HTR-8/SVneo (cell line): Measurements from ENCODE around the gene ZIM2.

Source experiments
- DNase-seq: peaks from one replicate; pipeline ENCODE4 v3.0.0; 2011; ENCODE audit warnings: low spot score, mixed read lengths; ENCODE audit not compliant: insufficient read length
- FAIRE-seq: peaks from 2 replicates; lab custom pipeline; 2011; peaks lifted over from hg19 to GRCh38; lab: Jason Lieb, UNC

The ZIM2 gene

GRCh38 chr19:56839652-56840450 lies 675 bp downstream of the ZIM2 start:
- DNase-seq (no peak), FAIRE-seq (no peak)

DNA sequence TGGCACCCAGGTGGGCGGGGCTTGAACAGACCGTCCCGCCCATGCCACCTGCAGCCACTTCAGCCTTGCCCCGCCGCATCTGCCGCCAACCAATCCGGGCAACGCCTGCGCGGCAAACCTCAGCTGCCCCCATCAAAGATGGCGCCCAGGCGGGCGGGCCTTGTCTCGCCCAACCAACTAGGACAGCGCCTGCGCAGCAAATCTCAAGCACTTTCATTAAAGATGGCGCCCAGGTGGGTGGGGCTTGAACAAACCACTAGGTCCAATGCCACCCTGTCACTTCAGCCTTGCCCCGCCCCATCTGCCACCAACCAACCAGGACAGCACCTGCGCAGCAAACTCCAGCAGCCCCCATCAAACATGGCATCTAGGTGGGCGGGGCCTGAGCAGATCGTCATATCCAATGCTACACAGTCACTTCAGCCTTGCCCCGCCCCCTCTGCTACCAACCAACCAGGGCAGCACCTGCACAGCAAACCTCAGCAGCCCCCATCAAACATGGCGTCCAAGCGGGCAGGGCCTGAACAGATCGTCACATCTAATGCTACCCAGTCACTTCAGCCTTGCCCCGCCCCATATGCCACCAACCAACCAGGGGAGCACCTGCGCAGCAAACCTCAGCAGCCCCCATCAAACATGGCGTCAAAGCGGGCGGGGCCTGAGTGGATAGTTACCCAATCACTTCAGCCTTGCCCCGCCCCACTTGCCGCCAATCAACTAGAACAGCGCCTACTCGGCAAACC lies 1.4 kb downstream of the ZIM2 start:
- FAIRE-seq (no peak), DNase-seq (no peak)

DNA sequence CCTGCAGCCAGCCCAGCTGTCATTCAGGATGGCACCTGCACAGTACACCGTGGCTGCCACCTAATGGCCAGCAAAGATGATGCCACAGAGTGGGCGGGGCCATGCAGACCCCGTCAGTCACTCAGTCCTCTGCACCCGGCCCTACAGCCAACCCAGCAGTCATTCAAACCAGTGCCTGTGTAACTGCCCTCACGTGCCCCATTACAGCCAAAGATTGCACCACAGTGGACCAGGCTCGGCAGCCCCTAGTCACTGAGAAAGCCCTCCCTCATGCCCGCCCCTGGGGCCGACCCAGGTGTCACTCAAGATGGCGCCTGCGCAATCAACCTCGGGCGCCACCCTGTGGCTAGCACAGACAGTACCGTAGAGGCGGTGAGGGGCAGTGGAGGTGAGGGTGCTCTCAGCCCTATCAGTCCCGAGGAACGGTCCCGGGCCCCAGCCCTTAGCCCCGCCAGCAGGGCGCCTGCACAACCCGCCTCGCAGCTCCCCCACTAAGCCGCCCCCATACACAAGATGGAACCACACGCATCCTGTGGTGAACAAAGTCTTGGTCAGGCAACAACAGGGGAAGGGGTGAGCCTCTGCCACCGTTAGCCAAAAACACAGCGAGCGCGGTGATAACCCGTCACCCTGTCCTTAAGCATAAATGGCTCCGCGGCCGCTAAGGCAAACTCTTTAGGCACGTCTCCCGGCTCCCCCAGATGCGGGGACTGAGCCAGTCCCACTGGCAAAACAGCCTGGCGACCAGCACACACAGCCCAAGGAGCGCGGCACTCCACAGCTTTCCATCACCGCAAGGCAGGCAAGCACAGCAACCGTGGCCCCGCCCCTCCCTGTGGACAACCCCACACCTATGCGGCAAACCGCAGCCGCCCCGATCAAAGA lies 2.3 kb downstream of the ZIM2 start:
- FAIRE-seq (no peak), DNase-seq (no peak)

- FAIRE-seq (no peak), DNase-seq (no peak)
Measured at GRCh38 chr19:56837492-56838023, 3.0 kb downstream of the ZIM2 start.

- no peak for DNase-seq
- no peak for FAIRE-seq
Measured at GRCh38 chr19:56837004-56837403, 3.5 kb downstream of the ZIM2 start.

DNA sequence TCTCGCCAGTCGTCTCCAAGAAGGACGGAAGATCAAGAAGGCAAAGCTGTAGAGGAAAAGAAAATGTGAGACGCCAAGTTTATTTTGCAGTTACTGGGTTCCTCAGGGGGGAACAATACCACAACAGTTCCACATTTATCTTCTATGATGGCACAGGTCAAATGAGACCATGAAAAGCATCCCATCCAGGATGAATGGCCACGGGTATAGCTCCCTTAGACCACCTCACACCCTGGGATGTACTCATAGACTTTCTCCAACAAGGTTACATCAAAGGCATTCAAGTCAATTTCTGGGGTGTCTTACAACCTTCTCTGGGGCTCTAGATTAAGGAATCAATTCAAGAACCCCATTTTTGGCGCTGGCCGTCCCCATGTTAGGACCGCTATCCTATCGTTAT lies 4.5 kb downstream of the ZIM2 start:
- FAIRE-seq (no peak), DNase-seq (no peak)

DNA sequence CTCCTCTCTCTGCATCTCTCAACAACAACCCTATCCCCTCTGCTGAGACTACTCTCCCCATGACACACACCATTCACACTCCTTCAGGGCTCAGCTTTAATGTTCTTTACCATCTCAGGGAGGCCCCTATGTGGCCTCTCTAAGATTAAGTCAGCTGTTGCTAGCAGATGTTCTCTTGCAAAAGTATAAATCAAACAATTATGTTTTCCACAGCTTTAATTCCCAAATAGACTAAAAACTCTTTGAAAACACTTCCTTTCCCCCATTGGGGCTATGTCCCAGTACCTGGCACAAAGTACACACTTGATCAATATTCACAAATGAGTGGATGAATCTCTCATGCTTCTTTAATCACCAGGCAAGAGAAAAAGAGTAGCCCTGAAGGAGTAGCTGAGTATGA lies 5.1 kb downstream of the ZIM2 start:
- DNase-seq (no peak), FAIRE-seq (no peak)

GRCh38 chr19:56834564-56835375 lies 5.8 kb downstream of the ZIM2 start:
- FAIRE-seq (no peak), DNase-seq (no peak)

- DNase-seq (no peak), FAIRE-seq (no peak)
Measured at GRCh38 chr19:56832352-56832928, 8.1 kb downstream of the ZIM2 start.

GRCh38 chr19:56831255-56831654 lies 9.3 kb downstream of the ZIM2 start:
- DNase-seq (no peak), FAIRE-seq (no peak)

GRCh38 chr19:56829596-56829995 lies 10.9 kb downstream of the ZIM2 start:
- FAIRE-seq (no peak), DNase-seq (no peak)

GRCh38 chr19:56827708-56828107 lies 12.8 kb downstream of the ZIM2 start:
- DNase-seq (no peak), FAIRE-seq (no peak)

DNA sequence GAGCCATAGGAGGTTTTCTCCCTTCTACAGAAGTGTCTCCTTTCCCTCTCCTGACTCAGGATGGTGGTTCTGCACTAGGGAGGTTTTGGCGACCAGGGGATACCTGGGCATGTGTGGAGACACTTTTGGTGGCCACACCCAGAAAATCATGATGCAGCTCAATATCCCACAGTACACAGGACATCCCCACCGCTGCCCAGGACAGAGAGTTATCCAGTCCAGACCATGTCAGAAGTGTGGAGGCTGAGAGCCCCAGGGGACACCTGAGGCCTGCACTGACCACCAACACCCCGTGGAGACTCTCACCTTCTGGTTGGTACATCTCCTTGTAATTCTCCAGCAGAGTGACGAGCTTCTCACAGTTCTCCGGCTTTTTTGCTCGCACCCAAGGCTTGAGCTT lies 16.6 kb downstream of the ZIM2 start:
- DNase-seq (no peak), FAIRE-seq (no peak)

GRCh38 chr19:56823417-56823816 lies 17.1 kb downstream of the ZIM2 start:
- FAIRE-seq (no peak), DNase-seq (no peak)

DNA sequence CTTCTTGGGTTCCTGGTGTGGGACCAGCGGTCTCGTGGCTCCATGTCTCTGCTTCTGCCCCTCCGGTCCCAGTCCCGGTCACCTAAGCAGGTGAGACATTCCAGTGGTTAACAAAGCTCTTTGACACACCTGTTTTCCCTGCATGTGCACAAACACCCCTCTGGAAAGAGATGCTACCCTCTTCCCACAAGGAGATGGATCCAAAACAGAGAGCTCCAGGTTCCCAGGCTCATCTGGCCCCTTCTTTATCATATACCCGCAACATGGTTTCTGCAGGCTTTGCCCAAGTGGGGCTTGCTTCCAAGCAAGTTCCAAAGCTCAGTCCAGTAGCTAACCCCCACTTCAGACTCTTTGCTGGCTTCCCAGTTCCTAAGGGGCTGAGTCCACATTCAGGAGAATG lies 17.8 kb downstream of the ZIM2 start:
- DNase-seq (no peak), FAIRE-seq (no peak)

DNA sequence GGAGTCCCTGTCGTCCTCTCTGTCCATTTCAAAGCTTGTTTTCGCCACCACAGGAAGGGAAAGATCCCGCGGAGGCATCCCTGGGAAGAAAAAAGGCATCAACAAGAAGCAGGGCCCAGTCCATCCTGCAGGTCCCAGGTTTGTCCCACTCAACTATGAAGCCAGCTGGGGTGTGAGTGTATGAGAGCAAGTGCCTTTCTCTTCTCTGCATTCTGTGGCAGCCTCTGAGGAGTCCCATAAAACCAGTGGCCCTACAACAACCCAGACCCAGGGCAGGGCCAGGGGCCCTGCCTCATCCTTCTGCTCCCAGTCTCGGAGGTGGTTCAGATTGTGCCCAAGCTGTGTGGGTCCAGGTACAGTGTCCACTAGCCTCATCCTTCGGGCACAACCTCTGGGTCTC lies 18.9 kb downstream of the ZIM2 start:
- no peak for DNase-seq
- FAIRE-seq: no peak

DNA sequence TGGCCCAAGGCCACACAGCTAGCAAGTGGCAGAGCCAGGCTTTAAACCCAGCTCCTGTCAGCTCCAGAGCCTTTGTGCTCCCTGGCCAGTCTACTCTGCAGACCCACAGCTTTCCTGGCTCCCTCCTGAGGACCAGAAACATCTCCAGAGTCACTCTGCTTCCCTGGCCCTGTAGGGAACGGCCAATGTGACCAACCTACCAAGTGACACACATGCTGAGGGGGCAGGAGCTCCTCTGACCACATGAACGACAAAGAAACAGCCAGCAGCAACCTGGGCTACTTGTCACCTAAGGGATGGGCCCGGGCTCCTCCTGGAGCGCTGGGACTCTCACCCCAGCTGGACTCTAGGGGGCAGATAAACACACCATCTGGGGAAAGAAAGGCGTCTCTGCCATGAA lies 19.3 kb downstream of the ZIM2 start:
- FAIRE-seq (no peak), DNase-seq (no peak)

DNA sequence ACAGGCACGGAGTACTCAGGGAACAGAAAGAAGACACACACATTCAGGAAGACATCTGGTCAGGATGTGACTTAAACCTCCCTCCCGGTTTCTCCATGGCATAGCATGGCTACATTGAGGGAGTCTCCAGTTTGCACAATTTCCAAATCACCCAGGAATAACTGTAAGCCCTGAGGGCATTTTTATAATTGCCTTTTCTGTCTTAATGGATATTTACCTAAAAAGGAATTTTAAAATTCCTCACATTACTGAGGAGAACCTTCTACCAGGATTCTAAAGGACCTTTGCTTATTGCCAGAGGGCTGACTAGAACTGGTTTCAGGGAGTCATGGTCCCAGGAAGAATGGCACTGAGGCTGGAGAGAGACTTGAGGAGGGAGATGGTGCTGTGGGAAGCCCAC lies 21.4 kb downstream of the ZIM2 start:
- DNase-seq: no peak
- no peak for FAIRE-seq

GRCh38 chr19:56814656-56815055 lies 25.9 kb downstream of the ZIM2 start:
- DNase-seq: no peak
- FAIRE-seq: no peak
